Activated T-cell treated with anti-CD3 and anti-CD28 coated beads, Interleukin-2, amount 50 U/mL, for 1 hour (primary cell): ENCODE results near the gene PTPRN2.
"Not testable (repeated sequence)": the region's sequence is repeated elsewhere in the genome, so short reads cannot be mapped to it uniquely, and the experiment has no call there.

Source experiments
- DNase-seq: peaks from one replicate; pipeline ENCODE4 v3.0.0-alpha.2; 2020

Gene PTPRN2

GRCh38 chr7:157952841-157953645 is 634.6 kb downstream of the PTPRN2 start:
- DNase-seq, result no peak

GRCh38 chr7:157952050-157952667 is 635.5 kb downstream of the PTPRN2 start:
- no peak for DNase-seq

- no peak for DNase-seq
Observed at GRCh38 chr7:157951300-157952049, 636.1 kb downstream of the PTPRN2 start.

- DNase-seq, result no peak
Observed at GRCh38 chr7:157949711-157950110, 637.9 kb downstream of the PTPRN2 start.

- DNase-seq, result no peak
Observed at GRCh38 chr7:157947504-157947903, 640.1 kb downstream of the PTPRN2 start.

- DNase-seq, result no peak
Observed at GRCh38 chr7:157946398-157947060, 641.1 kb downstream of the PTPRN2 start.

- DNase-seq, result no peak
Observed at GRCh38 chr7:157945401-157945800, 642.2 kb downstream of the PTPRN2 start.

- DNase-seq, result no peak
Observed at GRCh38 chr7:157944734-157945291, 642.8 kb downstream of the PTPRN2 start.

- no peak for DNase-seq
Observed at GRCh38 chr7:157944051-157944450, 643.6 kb downstream of the PTPRN2 start.

GRCh38 chr7:157943561-157943960 is 644.1 kb downstream of the PTPRN2 start:
- no peak for DNase-seq

GRCh38 chr7:157941210-157941609 is 646.4 kb downstream of the PTPRN2 start:
- no peak for DNase-seq

GRCh38 chr7:157940497-157940896 is 647.1 kb downstream of the PTPRN2 start:
- DNase-seq, result no peak

GRCh38 chr7:157938211-157938610 is 649.4 kb downstream of the PTPRN2 start:
- no peak for DNase-seq

- no peak for DNase-seq
Observed at GRCh38 chr7:157937406-157937805, 650.2 kb downstream of the PTPRN2 start.

GRCh38 chr7:157936976-157937375 is 650.6 kb downstream of the PTPRN2 start:
- no peak for DNase-seq

- not testable (repeated sequence) for DNase-seq
Observed at GRCh38 chr7:157935721-157936120, 651.9 kb downstream of the PTPRN2 start.

- DNase-seq, result not testable (repeated sequence)
Observed at GRCh38 chr7:157933219-157934155, 654.1 kb downstream of the PTPRN2 start.

GRCh38 chr7:157932498-157933218 is 655.0 kb downstream of the PTPRN2 start:
- DNase-seq, result no peak

- no peak for DNase-seq
Observed at GRCh38 chr7:157930926-157931466, 656.6 kb downstream of the PTPRN2 start.

- no peak for DNase-seq
Observed at GRCh38 chr7:157930441-157930840, 657.2 kb downstream of the PTPRN2 start.

GRCh38 chr7:157929671-157930070 is 658.0 kb downstream of the PTPRN2 start:
- no peak for DNase-seq
